SKM-1 treated with dmso at 0.1 percent for 144 hours (cell line): ENCODE measurements around the gene KCNMA1.
"Not testable (repeated sequence)": the region's sequence is repeated elsewhere in the genome, so short reads cannot be mapped to it uniquely, and the experiment has no call there.

Experiments used
- DNase-seq: peaks from one replicate; lab custom pipeline; 2025; ENCODE audit not compliant: unreplicated experiment; lab: John Stamatoyannopoulos, UW

KCNMA1 gene

DNA sequence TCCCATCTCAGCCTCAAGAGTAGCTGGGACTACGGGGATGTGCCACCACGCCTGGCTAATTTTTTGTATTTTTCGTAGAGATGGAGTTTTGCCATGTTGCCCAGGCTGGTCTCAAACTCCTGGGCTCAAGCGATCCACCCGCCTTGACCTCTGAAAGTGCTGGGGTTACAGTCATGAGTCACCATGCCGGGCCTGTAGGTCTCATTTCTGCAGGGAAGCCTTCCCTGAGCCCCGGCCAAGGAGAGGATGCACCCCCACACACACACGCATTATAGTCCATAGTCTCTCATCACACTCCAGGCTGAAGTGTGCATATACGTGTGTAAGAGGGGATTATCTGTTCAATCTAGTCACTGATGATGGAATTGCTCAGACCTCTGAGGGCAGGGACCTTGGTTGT lies 29.3 kb downstream of the KCNMA1 start:
- DNase-seq, result no peak

DNA sequence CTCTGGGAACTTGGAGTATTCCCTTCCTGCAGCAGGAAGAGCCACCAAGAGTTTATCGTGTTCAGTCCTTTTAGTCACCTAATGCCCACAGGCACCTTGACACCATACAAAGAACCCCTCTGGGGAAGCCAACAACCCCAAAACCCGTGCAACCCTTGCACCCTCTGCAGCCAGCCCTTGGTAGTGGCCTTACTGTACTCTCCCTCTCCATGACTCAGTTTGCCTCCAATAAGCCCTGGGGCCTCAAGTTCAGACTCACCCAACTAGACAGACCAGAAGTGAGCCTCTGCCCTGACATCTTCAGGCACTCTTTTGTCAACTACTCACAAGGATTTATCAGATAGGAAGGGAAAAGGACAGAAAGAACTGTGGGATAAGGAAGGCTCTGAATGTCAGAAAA lies 30.9 kb downstream of the KCNMA1 start:
- DNase-seq, result no peak

DNA sequence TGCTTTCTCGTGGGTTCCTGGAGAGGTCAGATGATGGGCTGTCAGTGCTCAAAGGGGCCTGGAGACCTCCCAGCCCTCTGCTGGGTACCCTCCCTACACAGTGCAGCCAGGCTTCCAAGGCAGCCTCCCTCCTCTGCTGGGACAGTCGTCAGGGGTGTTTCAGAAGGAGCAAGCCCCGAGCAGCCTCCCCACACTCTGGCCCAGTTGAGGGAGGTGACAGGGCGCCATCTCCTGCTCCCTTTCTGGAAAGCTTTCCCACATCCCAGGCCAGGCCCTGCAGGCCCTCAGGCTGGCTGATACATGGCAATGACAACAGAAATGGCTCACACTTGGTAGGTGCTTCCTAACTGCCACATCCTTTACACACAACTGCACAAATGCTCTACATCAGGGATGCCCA lies 32.1 kb downstream of the KCNMA1 start:
- no peak for DNase-seq

DNA sequence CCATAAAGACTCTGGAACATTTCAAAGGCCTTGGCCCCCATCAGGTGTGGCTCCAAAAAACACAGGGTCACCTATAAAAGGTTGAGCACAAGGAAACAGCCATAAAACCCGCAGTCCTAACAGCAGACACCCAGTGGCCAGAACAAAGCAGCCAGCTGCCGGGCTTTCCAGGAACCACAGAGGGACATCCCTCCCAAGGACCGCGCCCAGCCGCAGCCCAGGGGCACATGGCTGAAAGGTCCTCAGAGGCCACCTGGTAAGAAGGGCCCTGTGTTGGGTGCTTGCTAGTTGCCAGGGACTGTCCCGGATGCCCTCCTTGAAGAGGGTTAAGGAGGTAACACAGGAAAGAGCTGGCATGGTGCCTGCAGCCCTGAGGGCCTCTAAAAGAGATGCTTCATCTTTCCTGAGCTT lies 32.7 kb downstream of the KCNMA1 start:
- no peak for DNase-seq

DNA sequence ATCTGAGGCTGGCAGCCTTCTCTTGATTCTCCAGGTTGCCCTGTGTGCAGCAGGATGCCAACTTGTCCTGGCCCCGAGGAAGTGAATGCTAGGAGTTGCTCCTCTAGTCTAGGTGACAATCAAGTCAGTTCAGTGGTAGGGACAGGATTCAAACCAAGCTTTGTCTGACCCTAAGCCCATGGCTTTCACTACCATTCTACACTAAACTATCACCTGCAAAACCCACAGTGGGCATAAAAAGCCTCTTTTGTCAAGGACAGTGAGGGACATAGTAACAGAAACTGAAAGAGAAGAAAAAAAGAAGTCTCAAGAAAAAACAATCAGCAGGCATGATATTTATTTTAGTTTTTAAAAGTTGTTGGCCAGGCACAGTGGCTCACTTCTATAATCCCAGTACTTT lies 33.5 kb downstream of the KCNMA1 start:
- DNase-seq, result no peak

DNA sequence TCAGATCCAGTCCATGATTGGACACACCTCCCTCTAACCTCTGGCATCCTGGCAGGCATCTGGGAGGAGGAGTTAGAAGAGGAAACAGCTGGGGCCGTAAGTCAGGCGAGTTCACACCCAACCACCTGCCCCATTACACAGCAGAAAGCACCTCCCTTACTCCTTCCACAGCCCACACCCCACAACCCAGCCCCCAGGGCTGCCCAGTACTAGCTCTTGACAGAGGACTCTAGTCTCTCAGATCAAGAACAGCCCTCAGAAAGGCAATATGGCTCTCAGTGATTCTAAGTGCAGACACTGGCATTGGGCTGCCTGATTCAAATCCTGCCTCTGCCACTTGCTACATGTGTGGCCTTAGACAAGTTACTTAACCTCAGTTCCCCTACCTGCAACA lies 34.1 kb downstream of the KCNMA1 start:
- DNase-seq, result no peak

DNA sequence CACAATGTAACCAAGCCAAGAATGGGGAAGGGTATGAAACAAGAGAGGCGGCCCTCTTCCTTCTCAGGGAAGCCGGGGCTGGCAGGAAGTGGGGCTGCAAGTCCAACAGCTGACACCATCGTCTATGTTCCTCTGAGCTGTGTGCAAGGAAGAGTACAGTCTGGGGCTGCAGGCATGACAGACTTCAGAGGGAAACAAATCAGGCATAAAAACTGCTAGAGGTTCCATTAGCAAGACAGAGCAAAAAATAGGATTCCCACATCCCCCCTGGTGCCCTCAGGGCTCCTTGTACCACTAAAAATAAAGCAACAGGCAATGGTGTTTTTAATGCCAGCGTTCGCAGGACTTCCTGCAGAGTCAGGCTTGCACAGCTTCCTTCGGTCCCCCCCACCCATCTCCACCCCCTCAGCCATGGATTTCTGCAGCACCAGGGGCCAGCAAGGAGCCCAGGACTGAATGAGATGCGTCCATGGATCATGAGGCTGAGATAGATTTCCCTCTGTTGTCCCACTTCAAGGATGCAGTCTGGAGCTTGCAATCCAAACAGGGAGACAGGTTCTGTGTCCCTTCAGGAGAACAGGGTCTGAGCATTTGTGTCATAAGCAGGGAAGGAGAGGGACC lies 34.6 kb downstream of the KCNMA1 start:
- DNase-seq, result no peak

DNA sequence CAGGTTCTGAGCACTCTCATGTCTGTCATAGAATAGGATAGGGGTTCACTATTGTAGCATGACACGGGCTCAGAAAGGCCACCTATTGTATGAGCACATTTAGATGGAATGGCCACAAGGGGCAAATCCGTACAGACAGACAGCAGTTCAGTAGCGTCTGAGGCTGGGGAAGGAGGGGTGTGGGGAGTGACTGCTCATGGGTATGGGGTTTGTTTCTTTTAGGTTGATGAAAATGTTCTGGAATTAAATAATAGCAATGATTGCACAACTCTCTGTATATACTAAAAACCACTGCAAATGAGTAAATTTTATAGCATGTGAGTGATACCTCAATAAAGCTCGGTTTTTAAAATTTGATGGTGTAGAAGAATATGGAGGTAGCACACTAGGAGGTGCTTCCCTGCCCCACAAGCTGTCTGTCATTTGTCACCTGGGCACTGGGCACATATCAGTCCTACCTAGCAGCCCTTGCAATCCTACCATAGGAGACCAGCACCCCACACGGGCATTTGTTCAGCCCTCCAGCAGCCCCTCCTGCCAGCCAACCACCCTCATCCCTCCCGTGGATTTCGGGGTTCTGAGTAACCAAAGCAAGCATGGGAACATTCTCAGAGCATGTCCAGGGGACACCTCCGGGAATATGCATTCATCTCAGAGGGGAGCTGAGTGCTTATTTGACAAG lies 35.2 kb downstream of the KCNMA1 start:
- DNase-seq, result no peak

DNA sequence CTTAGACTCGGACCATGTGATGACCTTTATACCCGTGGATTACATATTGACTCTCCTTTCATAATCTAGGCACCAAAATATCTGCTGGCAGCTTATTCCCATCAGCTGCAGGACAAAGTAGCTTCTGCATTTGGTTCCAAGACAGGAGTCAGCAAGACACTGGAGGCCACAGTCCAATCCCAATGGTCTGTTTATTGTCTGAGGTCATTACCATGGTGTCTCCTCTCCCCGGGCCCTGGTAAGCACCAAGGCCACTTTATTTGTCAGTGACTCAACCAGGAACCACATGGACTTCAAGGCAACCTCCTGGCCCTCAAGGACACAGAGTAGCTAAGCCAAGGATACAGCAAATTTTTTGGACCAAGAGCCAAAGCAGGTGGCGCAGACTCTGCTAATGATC lies 36.1 kb downstream of the KCNMA1 start:
- DNase-seq, result no peak

DNA sequence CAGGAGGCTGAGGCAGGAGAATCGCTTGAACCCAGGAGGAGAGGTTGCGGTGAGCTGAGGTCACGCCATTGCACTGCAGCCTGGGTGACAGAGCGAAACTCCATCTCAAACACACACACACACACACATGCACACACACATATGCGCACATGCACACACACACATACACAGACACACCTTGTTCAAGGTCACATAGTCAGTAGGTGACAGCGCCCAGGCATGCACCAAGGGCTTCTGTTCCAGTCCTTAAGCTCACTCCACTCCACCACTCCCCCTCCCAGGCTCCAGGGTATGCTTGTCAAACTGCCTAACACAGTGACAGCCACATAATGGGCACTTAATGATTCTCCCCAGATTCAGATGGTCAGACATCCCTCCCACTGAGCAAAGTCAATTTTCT lies 37.0 kb downstream of the KCNMA1 start:
- DNase-seq, result no peak

DNA sequence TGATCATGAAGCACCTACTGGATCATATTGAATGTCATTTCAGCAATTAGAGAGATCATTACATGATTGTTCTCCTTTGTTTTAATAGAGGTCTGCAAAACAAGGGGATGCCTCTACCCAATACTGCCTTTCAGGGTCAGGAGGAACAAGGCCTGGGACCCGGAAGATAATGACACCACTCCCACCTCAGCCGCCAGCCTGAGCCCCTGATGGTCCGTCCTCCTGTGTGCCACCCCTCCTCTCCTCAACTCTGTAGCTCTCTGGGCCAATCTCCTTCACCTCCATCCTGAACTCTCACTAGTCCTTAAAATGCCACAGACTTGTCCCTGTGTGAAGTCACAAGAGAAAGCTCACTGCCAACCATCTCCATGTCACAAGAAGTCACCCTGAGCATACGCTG lies 38.0 kb downstream of the KCNMA1 start:
- no peak for DNase-seq

DNA sequence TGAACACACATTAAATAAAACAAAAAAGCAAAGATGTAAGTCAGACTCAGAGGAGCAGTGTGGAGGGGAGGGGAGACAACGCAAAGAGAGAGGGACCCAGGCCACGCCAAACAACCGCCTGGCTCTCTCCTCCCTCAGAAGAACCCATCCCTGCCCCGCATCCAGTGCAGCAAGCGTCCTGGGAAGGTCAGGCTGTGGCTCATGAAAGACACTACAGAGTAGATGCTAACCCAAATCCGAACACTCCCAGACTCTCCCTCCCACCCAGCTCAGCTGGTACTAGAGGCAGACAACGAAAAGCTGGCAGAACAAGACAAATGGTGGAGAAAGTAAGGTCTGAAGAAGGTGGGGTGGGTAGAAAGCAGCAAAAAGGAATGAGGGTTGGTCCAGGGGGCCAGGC lies 39.0 kb downstream of the KCNMA1 start:
- DNase-seq, result no peak

DNA sequence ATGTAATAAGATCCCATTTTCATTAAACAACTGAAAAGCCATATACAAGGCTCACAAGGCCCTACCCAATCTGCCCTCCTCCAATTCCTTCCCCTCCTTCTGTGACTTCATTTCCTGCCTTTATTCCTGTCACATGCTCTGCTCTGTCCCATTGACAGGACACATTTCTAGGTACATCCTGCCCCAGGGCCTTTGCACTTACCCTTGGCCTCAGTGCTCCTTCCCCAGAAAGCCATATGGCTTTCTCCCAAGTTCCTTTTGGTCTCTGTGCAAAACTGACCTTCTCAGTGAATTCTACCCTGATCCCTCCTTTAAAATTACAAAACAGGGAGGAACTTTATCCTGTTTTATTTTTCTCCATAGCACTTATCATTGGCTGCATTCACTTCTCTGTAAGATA lies 40.0 kb downstream of the KCNMA1 start:
- DNase-seq, result no peak

DNA sequence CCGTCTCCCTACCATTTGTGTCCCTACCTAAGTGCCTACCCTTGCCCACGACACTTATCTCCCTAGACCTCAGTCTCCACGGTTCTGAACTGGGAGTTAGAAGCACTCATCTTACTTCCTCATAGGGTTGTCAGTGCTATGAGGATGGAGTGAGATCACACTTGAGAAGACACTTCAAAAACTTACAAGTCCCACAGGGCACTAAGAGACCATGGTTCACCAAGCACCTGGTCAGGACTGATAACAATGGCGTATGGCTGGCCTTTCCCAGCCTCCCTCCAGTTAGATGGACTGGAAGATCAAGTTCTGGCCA lies 43.2 kb downstream of the KCNMA1 start:
- peak; percentile 37 for DNase-seq

DNA sequence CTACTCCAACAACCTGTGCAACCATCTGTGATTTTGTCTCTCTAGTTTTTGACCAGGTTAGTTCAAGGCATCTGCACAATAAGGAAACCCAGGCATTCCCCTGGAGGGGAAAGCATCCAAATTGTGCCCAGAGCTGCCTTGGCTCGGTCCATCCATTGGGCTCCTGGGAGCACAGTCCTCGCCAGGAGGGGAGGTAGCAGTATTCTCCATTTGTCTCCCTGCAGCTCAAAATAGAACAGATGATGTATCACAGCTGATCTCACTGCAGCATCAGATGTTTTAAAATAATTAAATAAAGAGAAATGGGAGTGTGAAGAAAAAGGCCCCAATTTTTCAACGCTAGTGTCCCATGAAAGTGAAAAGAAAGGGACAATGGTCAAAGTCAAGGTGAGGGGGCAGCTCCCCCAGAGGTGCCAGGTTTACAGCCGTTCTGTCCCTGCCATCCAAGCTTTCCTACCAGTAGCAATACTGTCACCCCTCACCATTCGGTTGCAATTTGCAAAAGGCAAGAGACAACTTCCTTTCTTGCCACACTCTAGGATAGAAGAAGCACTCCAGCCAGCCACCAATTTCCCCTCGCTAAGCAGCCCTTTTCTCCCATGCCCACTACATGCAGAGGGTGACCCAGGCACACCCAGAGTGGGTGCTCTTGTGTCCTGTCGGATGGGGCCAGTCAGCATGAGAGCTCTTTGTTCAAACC lies 43.7 kb downstream of the KCNMA1 start:
- peak; percentile 37 for DNase-seq

DNA sequence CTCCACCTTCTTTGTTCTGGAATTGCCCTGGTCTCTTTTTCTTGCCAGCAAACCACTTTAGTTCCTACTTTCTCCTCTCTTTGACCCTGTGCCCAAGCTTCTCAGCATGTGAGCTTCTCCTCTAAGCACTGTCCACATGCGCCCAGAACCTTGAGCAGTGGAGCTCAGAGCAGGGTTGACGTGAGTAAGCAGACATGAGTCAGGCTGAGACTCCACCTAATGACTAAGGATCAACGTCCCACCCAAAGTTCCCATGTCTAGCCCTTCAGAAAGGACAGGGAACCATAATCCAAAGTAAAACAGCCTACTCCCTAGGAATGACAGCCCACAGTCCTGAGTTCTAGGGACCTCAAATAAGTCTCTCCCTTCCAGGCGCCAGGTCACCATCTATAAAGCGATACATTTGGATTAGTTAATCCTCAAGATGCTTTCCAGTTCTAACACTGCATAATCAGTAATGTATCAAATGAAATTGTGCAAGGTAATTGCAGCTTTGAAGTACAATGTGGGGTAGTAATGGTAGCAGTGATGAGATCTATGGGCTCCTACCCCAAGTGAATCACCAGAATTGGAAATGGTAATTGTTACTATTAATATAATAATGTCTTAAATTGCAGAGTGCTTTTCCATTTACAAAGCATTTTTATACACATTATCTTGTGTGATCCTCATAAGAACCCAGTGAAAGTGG lies 44.5 kb downstream of the KCNMA1 start:
- no peak for DNase-seq

DNA sequence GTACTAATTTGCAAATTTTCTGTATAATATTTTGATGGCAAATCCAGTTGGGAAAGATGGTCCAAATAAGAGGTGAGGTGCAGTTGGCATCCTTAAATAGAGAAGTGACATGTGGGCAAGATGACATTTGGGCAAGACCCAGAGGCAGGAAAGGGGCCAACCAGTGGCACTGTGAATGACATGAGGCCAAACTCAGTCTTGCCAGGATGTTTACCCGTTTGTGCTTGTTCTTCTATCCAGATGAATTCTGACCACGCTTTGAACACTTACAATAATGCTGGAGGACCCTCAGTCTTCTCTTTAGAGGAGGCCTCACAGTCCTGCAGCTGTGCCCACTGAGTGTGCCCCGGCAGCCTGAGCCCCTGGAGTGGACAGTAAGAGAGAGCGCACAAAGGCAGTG lies 45.1 kb downstream of the KCNMA1 start:
- DNase-seq, result no peak

DNA sequence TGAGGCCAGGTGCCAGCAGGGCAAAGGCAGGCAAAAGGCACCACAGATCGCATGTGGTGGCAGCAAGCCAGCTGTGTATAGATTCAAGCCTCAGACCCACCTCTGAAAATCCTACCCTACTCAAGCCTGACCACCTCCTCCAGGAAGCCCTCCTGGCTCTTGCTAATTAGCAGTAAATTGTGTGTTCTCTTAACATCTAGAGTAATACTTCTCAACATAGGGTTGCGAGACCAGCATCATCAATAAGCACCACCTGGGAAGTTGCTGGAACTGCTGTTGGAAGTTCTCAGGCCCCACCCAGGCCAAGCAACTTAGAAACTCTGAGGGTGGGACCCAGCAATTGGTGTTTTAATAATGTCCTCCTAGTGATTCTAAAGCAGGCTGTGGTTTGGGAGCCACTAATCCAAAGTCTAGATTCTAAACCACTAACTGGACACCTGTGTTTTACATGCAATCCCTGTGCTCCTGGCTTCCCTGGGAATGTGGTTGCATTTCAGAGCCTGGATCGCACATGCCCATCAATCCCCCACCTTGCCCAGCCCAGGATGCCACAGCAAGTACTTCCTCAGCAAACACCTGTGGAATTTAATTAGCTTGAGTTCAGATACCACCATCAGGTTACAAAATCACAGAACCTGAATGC lies 46.2 kb downstream of the KCNMA1 start:
- DNase-seq, result no peak

DNA sequence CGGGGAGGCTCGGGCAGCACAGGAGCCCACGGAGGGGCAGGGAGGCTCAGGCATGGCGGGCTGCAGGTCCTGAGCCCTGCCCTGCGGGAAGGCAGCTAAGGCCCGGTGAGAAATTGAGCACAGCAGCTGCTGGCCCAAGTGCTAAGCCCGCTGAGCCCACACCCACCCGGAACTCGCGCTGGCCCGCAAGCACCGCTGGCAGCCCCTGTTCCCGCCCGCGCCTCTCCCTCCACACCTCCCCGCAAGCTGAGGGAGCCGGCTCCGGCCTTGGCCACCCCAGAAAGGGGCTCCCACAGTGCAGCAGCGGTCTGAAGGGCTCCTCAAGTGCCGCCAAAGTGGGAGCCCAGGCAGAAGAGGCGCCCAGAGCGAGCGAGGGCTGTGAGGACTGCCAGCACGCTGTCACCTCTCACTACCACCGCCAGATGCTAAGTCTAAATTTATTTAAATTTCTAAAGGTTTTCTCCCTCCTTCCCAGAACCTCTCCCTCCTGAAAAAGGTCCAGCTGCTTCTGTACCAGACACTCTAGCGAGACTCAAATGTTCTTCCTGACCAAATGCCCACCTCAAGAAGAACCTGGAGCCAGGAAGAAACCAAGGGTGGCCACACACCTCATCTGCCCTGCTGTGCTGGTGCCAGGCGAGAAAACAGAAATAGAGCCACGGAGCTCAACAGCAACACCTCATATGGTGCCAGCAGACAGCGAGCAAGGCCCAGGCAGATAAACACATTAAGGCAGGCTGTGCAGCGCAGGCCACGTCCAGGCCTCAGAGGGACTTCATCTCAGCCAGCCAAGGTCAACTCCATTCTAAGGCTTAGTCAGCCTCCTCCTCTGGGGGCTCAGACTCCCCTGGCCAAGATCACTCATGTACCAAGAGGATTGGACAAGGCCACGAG lies 47.0 kb downstream of the KCNMA1 start:
- no peak for DNase-seq

DNA sequence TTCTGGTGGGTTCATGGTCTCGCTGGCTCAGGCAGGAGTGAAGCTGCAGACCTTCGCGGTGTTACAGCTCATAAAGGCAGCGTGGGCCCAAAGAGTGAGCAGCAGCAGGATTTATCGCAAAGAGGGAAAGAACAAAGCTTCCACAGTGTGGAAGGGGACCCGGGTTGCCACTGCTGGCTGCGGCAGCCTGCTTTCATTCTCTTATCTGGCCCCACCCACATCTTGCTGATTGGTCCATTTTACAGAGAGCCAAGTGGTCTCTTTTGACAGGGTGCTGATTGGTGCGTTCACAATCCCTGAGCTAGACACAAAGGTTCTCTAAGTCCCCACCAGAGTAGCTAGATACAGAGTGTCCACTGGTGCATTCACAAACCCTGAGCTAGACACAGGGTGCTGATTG lies 47.9 kb downstream of the KCNMA1 start:
- not testable (repeated sequence) for DNase-seq

DNA sequence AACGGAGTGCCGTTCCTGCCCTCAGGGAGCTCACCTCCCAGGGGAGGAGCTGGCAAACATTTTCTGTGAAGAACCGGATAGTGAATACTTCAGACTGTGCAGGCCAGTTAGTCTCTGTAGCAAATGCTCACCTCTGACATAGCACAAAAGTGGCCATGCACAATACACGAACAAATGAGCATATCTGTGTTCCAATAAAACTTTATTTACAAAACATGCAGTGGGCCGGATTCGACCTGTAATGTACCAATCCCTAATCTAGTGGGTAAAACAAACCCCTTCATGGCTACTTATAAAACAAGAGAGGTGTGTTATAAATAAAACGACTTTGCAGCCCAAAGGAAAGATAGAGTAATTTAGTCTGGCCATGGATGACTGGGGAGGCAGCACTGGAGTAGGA lies 48.7 kb downstream of the KCNMA1 start:
- no peak for DNase-seq
